Right cardiac atrium (tissue), 5 donors: ENCODE data around the gene CRACR2A. TPM values are rescaled to one million over a fixed set of nuclear protein-coding genes. Genes with fewer than 3 reads are reported as not detected.

Experiments
- ATAC-seq, 2 donors: fragments of 200-7000 bp; cut with Tn5 transposase; one replicate each; pipeline versions ENCODE4 v1.8.0 to v1.9.1; 2020; ENCODE audit warnings: moderate library complexity in 2 of 2, mild to moderate bottlenecking in 1 of 2
- DNase-seq, 3 donors: peaks; one replicate each; pipeline ENCODE4 v3.0.0-alpha.2; 2020
- H3K27ac ChIP-seq: one replicate; pipeline ENCODE4 v1.5.1; 2013; ENCODE audit warnings: mild to moderate bottlenecking, low read length, control low read depth, moderate library complexity
- H3K27me3 ChIP-seq: one replicate; pipeline ENCODE4 v1.6.1; 2013; ENCODE audit not compliant: control insufficient read depth, insufficient read depth
- H3K4me1 ChIP-seq: one replicate; pipeline ENCODE4 v1.6.1; 2013; ENCODE audit warnings: low read length; ENCODE audit not compliant: control insufficient read depth, insufficient read depth
- H3K4me3 ChIP-seq: one replicate; pipeline ENCODE4 v1.5.1; 2013; ENCODE audit warnings: low read length, control low read depth
- H3K9me3 ChIP-seq: one replicate; pipeline ENCODE4 v1.6.1; 2013; ENCODE audit warnings: low read length; ENCODE audit not compliant: control insufficient read depth
- WGBS: extraction: QIAGEN DNeasy Blood & Tissue Kit; methylation state at CpG from one replicate; pipeline ENCODE4 v1.1.7; 2013; 5-methylcytosine and 5-hydroxymethylcytosine counted together
- intact Hi-C, 4 donors: fragments of 100-400 bp; cut with DNase I; formaldehyde crosslinking; loops; one replicate each; pipeline versions ENCODE4 v1.11.0 to v1.14.0; 2022 to 2023
- polyA plus RNA-seq: library from polyadenylated mRNA; stranded (reverse); fragments of 200-250 nt; gene quantifications from one replicate; pipeline ENCODE4 v1.2.3, GENCODE V29; 2013
- total RNA-seq, 4 donors: library from RNA; stranded (reverse); fragmentation: NEBNext Ultra II Directional; extraction: Animal tissue kit (Norgen Biotek cat#: 25700); gene quantifications; one replicate each; pipeline ENCODE4 v1.2.1, GENCODE V29; 2021
- donor health status: healthy with polysubstance abuse.
- donor health status: DM: no; HTN: yes; CAD: no.
- donor health status: DM: no; HTN: no; CAD: no.
- donor health status: DM: no; HTN: yes; CAD: no; lungs with severe emphysema.
- donor health status: DM: yes; HTN: yes; CAD: no.

Gene CRACR2A
- total and polyA plus RNA-seq, 5 donors, result 5.7 to 15.5 (median 9.3) TPM

GRCh38 chr12:3630111-3630510, 122.8 kb downstream of the CRACR2A start:
- ATAC-seq (no peak), DNase-seq (no peak)
- no peaks in the 10 kb centered on the region for H3K9me3 ChIP-seq
- H3K4me1 ChIP-seq, result no peaks in the 10 kb centered on the region
- H3K27me3 ChIP-seq, result no peaks in the 10 kb centered on the region
- intact Hi-C loops, result no loop called here
- H3K4me3 ChIP-seq, result no peak overlapping the region
- 72% methylated on average over 8 of the region's 8 CpGs for WGBS
- H3K27ac ChIP-seq, result peak overlapping the region; percentile 18

GRCh38 chr12:3629057-3629830, 123.7 kb downstream of the CRACR2A start:
- intact Hi-C loops, result no loop called here
- H3K27ac ChIP-seq, result peak overlapping the region; percentile 73
- no peaks in the 10 kb centered on the region for H3K4me1 ChIP-seq
- WGBS, result 66% methylated on average over 14 of the region's 14 CpGs
- DNase-seq, result peak in 2 of 3 donors; percentile 63 to 72
- H3K27me3 ChIP-seq, result no peaks in the 10 kb centered on the region
- H3K9me3 ChIP-seq, result no peaks in the 10 kb centered on the region
- H3K4me3 ChIP-seq, result no peak overlapping the region
- peak; percentile 46 to 67 for ATAC-seq

- 71% methylated on average over 8 of the region's 8 CpGs for WGBS
- ATAC-seq, result no peak
These were observed 124.3 kb downstream of the CRACR2A start for GRCh38 chr12:3628629-3629028.

GRCh38 chr12:3627336-3627735, 125.6 kb downstream of the CRACR2A start:
- DNase-seq (no peak), ATAC-seq (no peak)
- no peak overlapping the region for H3K4me3 ChIP-seq
- no peaks in the 10 kb centered on the region for H3K9me3 ChIP-seq
- H3K27me3 ChIP-seq, result no peaks in the 10 kb centered on the region
- no peaks in the 10 kb centered on the region for H3K4me1 ChIP-seq
- WGBS, result 94% methylated on average over 16 of the region's 16 CpGs
- intact Hi-C loops, result no loop called here
- no peak overlapping the region for H3K27ac ChIP-seq

More at GRCh38 chr12:3628629-3629028, 124.3 kb downstream of the CRACR2A start:
- Histone ChIP-seq H3K27me3 (no peaks in the 10 kb centered on the region), H3K9me3 (no peaks in the 10 kb centered on the region), H3K27ac (no peak overlapping the region), H3K4me3 (no peak overlapping the region), H3K4me1 (no peaks in the 10 kb centered on the region)
- DNase-seq, result no peak
- intact Hi-C loops, result no loop called here

- H3K27ac ChIP-seq, result no peak overlapping the region
- intact Hi-C loops, result no loop called here
- H3K4me3 ChIP-seq, result no peak overlapping the region
- DNase-seq, result no peak
- no peak for ATAC-seq
- no peaks in the 10 kb centered on the region for H3K4me1 ChIP-seq
- WGBS, result 94% methylated on average over 4 of the region's 4 CpGs
- H3K9me3 ChIP-seq, result no peaks in the 10 kb centered on the region
- H3K27me3 ChIP-seq, result no peaks in the 10 kb centered on the region
These were observed 128.6 kb downstream of the CRACR2A start for GRCh38 chr12:3624273-3624672.

- DNase-seq (no peak), ATAC-seq (no peak)
- Histone ChIP-seq H3K9me3 (no peaks in the 10 kb centered on the region), H3K27ac (no peak overlapping the region), H3K4me1 (no peaks in the 10 kb centered on the region), H3K4me3 (no peak overlapping the region), H3K27me3 (no peaks in the 10 kb centered on the region)
- WGBS, result 62% methylated on average over 18 of the region's 18 CpGs
- intact Hi-C loops, result no loop called here
These were observed 129.9 kb downstream of the CRACR2A start for GRCh38 chr12:3622822-3623690.

- H3K9me3 ChIP-seq, result no peaks in the 10 kb centered on the region
- H3K27ac ChIP-seq, result no peak overlapping the region
- H3K4me1 ChIP-seq, result no peaks in the 10 kb centered on the region
- intact Hi-C loops, result no loop called here
- WGBS, result 45% methylated on average over 2 of the region's 2 CpGs
- ATAC-seq, result no peak
- no peak overlapping the region for H3K4me3 ChIP-seq
- DNase-seq, result no peak
- no peaks in the 10 kb centered on the region for H3K27me3 ChIP-seq
These were observed 130.7 kb downstream of the CRACR2A start for GRCh38 chr12:3622021-3622821.

- Histone ChIP-seq H3K9me3 (no peaks in the 10 kb centered on the region), H3K4me3 (no peak overlapping the region), H3K4me1 (no peaks in the 10 kb centered on the region), H3K27ac (no peak overlapping the region), H3K27me3 (no peaks in the 10 kb centered on the region)
- ATAC-seq (no peak), DNase-seq (no peak)
- intact Hi-C loops, result no loop called here
- 85% methylated on average over 7 of the region's 7 CpGs for WGBS
These were observed 132.1 kb downstream of the CRACR2A start for GRCh38 chr12:3620856-3621255.

GRCh38 chr12:3617565-3617964, 135.3 kb downstream of the CRACR2A start:
- Histone ChIP-seq H3K4me1 (no peaks in the 10 kb centered on the region), H3K27ac (no peak overlapping the region), H3K4me3 (no peak overlapping the region), H3K27me3 (no peaks in the 10 kb centered on the region), H3K9me3 (no peaks in the 10 kb centered on the region)
- intact Hi-C loops, result no loop called here
- ATAC-seq (no peak), DNase-seq (no peak)
- WGBS, result 89% methylated on average over 4 of the region's 4 CpGs

GRCh38 chr12:3615862-3616261, 137.0 kb downstream of the CRACR2A start:
- Histone ChIP-seq H3K4me1 (no peaks in the 10 kb centered on the region), H3K4me3 (no peak overlapping the region), H3K27ac (no peak overlapping the region), H3K27me3 (no peaks in the 10 kb centered on the region), H3K9me3 (no peaks in the 10 kb centered on the region)
- no peak for DNase-seq
- ATAC-seq, result no peak
- intact Hi-C loops, result no loop called here
- 97% methylated on average over 5 of the region's 5 CpGs for WGBS
